ENCODE measurements around the gene ZNF407. TPM values are rescaled to one million over a fixed set of nuclear protein-coding genes. Genes with fewer than 3 reads are reported as not detected.

Gene ZNF407
- total RNA-seq, 3 donors from 2014 or later: 13.1 to 13.8 (median 13.4) TPM

DNA sequence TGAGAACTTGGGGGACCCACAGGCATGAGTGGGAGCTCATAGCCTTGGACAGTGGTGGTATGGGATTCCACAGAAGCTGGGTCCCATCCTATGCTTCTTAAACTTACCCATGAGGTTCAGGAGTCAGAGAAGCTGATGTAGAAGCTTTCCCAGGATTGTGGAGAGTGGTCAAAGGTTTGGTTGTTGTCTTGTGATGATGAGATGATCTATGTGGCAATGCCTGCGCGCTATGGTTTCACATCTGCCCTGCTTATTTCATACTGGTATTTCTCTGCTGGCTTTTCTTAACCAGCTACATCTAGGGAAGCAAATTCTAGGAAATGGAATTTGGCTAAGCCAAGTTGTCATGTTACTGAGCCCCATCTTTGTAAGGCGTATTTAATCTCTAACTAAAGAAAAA is 168.6 kb downstream of the ZNF407 start:
- Mint-ChIP-seq H3K27me3 (ENCODE audit: low read depth) (no peaks in the 10 kb centered on the region), H3K4me3 (no peak overlapping the region), H3K4me1 (ENCODE audit: low read depth) (no peaks in the 10 kb centered on the region), H3K9me3 (peaks cover 4% of the 10 kb centered on the region), H3K36me3 (ENCODE audit: insufficient read depth) (peaks cover 17% of the 10 kb centered on the region)
- no peak for ATAC-seq
- no peak for DNase-seq

DNA sequence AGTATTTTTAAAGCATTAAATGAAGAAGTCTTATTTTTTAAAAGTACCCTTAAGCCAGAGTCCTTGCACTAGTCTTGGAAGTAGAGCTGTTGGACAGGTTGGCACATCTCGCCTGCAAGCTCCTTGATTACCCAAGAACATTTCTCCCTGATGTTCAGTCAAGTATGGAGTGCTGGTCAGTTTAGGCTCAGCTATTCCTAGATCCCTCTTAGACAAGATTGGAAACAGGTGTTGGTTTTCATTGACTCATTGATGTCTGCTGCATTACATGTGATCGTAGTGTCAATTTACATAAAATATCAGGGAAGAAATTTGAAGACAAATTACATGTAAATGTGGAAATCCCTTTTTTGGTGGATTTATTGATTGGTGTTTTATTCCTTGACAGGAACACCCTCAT is 170.4 kb downstream of the ZNF407 start:
- no peaks in the 10 kb centered on the region for H3K4me1 Mint-ChIP-seq (ENCODE audit: low read depth)
- H3K36me3 Mint-ChIP-seq (ENCODE audit: insufficient read depth): peaks cover 20% of the 10 kb centered on the region

DNA sequence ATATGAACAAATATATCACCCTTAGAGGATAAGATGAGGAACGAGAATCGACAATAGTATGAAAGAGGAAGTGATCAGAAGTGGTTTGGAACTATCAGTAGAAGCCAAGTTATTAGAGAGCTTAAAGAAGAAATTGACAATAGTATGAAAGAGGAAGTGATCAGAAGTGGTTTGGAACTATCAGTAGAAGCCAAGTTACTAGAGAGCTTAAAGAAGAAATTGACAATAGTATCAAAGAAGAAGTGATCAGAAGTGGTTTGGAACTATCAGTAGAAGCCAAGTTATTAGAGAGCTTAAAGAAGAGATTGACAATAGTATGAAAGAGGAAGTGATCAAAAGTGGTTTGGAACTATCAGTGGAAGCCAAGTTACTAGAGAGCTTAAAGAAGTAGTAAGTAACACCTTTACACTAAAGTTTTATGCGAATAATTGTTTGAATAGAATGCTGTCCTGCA is 175.5 kb downstream of the ZNF407 start:
- H3K4me1 Mint-ChIP-seq (ENCODE audit: low read depth): peaks cover 3% of the 10 kb centered on the region
- H3K36me3 Mint-ChIP-seq (ENCODE audit: insufficient read depth): peaks cover 19% of the 10 kb centered on the region
- H3K9me3 Mint-ChIP-seq: no peaks in the 10 kb centered on the region
- DNase-seq (no peak), ATAC-seq (no peak)
- H3K4me3 Mint-ChIP-seq: no peak overlapping the region
- no peaks in the 10 kb centered on the region for H3K27me3 Mint-ChIP-seq (ENCODE audit: low read depth)

More for the DNA sequence above, 170.4 kb downstream of the ZNF407 start:
- DNase-seq (no peak), ATAC-seq (no peak)
- Mint-ChIP-seq H3K27me3 (ENCODE audit: low read depth) (no peaks in the 10 kb centered on the region), H3K9me3 (peaks cover 4% of the 10 kb centered on the region), H3K4me3 (no peak overlapping the region)

DNA sequence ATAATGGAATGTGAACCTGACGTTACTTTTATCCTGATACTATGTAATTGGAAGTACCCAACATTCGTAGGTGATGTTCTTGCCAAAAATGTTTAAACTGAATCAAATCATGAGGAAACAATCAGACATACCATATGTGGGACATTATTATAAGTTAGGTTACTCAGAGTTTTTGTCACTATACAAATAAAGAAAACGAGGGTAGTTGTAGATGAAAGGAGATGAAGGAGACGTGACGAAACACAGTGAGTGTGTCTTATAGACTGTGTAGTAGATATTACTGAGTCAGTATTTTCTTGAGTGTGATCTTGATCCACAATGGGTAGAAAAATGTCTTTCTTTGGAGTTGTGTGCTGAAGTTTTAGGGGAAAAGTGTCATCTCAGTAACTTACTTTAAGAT is 176.8 kb downstream of the ZNF407 start:
- no peaks in the 10 kb centered on the region for H3K9me3 Mint-ChIP-seq
- peaks cover 3% of the 10 kb centered on the region for H3K4me1 Mint-ChIP-seq (ENCODE audit: low read depth)
- no peak for DNase-seq
- no peak overlapping the region for H3K4me3 Mint-ChIP-seq
- peaks cover 16% of the 10 kb centered on the region for H3K36me3 Mint-ChIP-seq (ENCODE audit: insufficient read depth)
- no peak for ATAC-seq
- no peaks in the 10 kb centered on the region for H3K27me3 Mint-ChIP-seq (ENCODE audit: low read depth)

DNA sequence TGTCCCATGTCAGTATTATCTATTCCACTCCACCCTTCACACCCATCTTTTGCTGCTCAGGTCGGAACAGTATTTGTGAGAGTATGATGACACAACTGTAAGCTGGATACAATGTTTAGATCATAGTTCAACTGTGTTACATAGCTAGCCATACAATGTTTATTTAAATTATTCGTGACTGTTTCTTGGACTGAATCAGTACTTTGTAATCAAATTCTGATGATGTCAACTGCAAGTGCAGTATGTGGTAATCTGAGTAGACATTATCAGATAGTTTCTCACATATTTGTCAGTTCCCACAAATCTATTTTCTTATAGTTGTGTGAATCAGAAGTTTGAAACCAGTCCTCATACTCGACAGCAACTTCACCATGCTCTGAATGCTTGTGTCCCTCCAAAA is 177.6 kb downstream of the ZNF407 start:
- H3K27me3 Mint-ChIP-seq (ENCODE audit: low read depth): no peaks in the 10 kb centered on the region
- ATAC-seq (no peak), DNase-seq (no peak)
- H3K4me1 Mint-ChIP-seq (ENCODE audit: low read depth): peaks cover 3% of the 10 kb centered on the region
- peaks cover 13% of the 10 kb centered on the region for H3K36me3 Mint-ChIP-seq (ENCODE audit: insufficient read depth)
- no peaks in the 10 kb centered on the region for H3K9me3 Mint-ChIP-seq
- H3K4me3 Mint-ChIP-seq: no peak overlapping the region

DNA sequence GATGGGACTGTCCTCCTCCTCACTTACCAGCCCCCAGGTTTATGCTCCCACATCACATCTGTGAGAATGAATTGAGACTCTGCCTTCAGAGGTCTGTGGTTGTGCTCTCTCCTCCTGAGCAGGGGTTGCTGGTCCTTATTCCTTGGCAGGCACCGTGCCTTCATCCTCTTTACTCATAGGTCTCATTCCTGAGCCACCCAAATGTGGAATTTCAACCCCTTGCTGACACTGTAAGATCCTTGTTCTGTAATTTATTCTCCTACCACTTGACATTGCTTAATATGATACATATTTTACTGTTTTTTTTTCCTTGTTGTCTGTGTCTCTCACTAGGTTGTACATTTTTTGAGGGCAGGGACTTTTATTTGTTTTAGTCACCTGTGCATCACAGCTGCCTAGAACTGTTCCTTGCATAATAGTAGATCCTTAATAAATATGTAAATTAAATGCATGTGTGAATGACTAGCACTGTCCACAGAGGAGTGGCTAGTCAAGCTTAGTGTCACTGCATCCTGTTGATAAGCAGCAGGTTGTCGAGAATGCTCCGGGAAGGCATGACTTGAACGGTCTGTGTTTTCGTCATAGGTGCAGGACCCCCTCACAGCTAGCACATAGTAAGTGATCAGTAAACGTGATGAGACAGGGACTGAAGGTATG is 180.6 kb downstream of the ZNF407 start:
- Mint-ChIP-seq H3K36me3 (ENCODE audit: insufficient read depth) (peaks cover 18% of the 10 kb centered on the region), H3K4me1 (ENCODE audit: low read depth) (peaks cover 3% of the 10 kb centered on the region), H3K27me3 (ENCODE audit: low read depth) (no peaks in the 10 kb centered on the region), H3K9me3 (no peaks in the 10 kb centered on the region), H3K4me3 (no peak overlapping the region)
- DNase-seq (no peak), ATAC-seq (no peak)

DNA sequence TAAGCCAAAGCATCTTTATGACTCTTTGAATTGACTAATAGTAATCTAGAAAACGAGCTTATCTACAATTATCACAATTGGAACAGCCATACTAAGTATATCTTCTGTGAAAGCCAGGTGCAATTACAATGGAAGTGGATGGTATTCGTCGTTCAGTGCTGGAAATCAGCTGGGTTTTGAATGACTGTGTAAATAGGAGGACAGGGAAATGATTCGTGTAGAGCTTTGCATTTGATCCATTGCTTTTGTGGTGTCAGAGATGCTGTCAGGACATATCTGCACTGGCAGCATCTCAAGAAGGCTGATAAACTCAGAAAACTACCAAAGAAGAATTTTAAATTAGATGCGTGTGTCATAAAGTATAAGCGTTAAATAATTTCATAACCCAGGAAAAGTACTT is 187.1 kb downstream of the ZNF407 start:
- H3K4me1 Mint-ChIP-seq (ENCODE audit: low read depth): no peaks in the 10 kb centered on the region
- H3K27me3 Mint-ChIP-seq (ENCODE audit: low read depth): no peaks in the 10 kb centered on the region
- ATAC-seq: no peak
- H3K9me3 Mint-ChIP-seq: no peaks in the 10 kb centered on the region
- DNase-seq: no peak
- H3K36me3 Mint-ChIP-seq (ENCODE audit: insufficient read depth): peaks cover 24% of the 10 kb centered on the region
- no peak overlapping the region for H3K4me3 Mint-ChIP-seq

DNA sequence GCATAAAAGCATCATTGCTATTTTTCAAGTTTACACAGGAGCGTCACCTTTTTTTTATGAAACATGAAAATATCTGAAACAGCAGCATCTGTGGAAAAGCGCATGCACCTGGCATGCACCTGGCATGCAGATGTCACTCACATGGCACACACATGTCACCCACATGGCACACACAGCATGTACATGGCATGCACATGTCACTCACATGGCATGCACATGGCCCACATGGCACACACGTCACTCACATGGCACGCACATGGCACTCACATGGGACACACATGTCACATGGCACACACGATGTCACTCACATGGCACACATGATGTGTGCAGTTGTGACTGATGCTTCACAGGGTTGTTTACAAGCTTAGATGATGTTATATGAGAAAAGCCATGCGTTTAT is 188.0 kb downstream of the ZNF407 start:
- no peak for DNase-seq
- no peak for ATAC-seq
- Mint-ChIP-seq H3K36me3 (ENCODE audit: insufficient read depth) (peaks cover 27% of the 10 kb centered on the region), H3K4me1 (ENCODE audit: low read depth) (no peaks in the 10 kb centered on the region), H3K9me3 (no peaks in the 10 kb centered on the region), H3K27me3 (ENCODE audit: low read depth) (no peaks in the 10 kb centered on the region), H3K4me3 (no peak overlapping the region)

DNA sequence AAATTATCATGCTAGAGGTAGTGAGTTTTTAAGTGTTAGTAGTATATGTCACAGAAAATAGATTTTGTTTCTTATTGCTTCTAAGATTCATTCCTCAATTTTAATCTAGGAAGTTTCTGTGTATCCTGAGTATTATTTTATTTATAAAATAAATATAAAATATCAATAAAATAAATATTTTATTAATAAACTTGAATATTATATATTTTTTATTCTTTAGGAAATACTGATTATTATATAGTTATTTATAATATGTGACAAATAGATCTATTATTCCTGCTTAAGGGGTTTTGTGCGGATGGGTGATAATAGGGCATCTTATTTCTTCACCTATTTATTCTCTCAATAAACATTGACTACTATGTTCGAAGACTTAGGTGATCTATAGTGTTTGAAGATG is 191.0 kb downstream of the ZNF407 start:
- DNase-seq: no peak
- ATAC-seq: no peak
- Mint-ChIP-seq H3K36me3 (ENCODE audit: insufficient read depth) (peaks cover 18% of the 10 kb centered on the region), H3K4me3 (no peak overlapping the region), H3K4me1 (ENCODE audit: low read depth) (no peaks in the 10 kb centered on the region), H3K9me3 (no peaks in the 10 kb centered on the region), H3K27me3 (ENCODE audit: low read depth) (no peaks in the 10 kb centered on the region)

DNA sequence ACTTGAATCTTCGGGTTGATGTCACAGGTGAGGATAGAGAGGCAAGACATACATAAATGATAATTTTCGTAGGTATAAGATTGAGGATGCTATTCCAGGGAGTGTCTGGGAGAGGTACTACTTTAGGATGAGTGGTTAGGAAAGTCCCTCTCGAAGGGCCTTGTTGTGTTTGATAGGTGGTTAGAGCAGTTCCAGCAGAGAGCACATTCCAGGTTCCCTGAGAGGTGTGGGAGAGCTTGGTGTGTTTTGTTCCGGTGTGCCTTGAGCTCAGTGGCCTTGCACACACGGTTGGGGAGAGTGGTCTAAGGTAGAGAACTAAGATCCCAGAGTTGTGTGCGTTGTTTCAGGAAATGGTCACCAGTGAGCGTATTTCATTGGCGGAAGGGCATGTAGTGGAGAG is 191.4 kb downstream of the ZNF407 start:
- no peak for ATAC-seq

DNA sequence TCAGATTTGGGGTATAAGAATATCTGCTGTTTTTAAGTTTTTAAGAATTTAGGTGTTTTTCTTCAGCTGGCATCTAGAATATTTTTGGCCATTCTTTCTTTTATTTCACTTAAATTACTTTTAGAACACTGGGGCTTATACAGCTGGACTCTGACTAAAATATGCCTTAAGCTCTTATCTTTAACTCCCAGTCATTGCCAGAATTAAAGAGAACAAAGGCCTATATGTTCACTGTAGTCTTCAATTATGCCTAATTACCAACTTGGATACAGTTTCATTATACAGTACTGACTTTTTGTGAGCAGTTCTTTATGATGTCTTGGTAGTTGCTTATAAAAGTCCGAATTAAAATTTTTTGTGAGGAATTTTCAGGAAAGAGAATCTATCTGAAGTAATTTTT is 192.8 kb downstream of the ZNF407 start:
- H3K27me3 Mint-ChIP-seq (ENCODE audit: low read depth): no peaks in the 10 kb centered on the region
- DNase-seq (no peak), ATAC-seq (no peak)
- no peaks in the 10 kb centered on the region for H3K9me3 Mint-ChIP-seq
- no peaks in the 10 kb centered on the region for H3K4me1 Mint-ChIP-seq (ENCODE audit: low read depth)
- no peak overlapping the region for H3K4me3 Mint-ChIP-seq
- H3K36me3 Mint-ChIP-seq (ENCODE audit: insufficient read depth): peaks cover 13% of the 10 kb centered on the region

More for the DNA sequence above, 191.4 kb downstream of the ZNF407 start:
- H3K36me3 Mint-ChIP-seq (ENCODE audit: insufficient read depth): peaks cover 18% of the 10 kb centered on the region
- H3K27me3 Mint-ChIP-seq (ENCODE audit: low read depth): no peaks in the 10 kb centered on the region
- DNase-seq: no peak
- no peak overlapping the region for H3K4me3 Mint-ChIP-seq
- no peaks in the 10 kb centered on the region for H3K9me3 Mint-ChIP-seq
- H3K4me1 Mint-ChIP-seq (ENCODE audit: low read depth): no peaks in the 10 kb centered on the region

DNA sequence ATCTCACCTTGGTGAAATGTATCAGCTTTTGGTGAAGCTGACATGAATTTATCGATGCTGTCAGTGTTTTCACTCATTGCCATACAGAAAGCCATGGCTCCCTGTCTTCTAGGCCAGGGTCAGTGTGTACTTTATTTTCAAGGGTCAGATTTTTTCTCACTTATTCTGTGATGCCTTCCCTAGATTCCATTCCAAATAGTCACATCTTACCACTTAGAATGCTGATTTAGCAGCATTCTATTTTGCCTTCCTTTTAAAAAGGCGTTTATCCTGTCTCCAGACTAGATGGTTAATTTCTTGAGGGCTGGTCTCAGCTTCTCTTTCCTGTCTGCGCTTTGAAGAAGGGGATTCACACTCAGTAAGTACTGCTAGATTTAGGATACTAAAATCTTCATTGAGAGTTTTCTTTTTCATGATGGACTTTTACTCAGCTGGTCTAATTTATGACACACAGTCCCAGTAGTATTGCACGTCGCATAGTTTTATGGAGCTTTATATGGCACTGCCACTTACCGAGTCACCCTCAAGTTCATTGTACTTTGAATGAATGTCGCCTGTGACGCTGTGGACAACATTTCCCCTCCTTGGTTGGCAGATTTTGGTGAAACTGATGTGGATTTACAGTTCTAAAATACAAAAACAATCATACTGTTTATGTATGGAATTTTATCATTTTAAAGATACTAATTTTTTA is 194.0 kb downstream of the ZNF407 start:
- H3K27me3 Mint-ChIP-seq (ENCODE audit: low read depth): no peaks in the 10 kb centered on the region

DNA sequence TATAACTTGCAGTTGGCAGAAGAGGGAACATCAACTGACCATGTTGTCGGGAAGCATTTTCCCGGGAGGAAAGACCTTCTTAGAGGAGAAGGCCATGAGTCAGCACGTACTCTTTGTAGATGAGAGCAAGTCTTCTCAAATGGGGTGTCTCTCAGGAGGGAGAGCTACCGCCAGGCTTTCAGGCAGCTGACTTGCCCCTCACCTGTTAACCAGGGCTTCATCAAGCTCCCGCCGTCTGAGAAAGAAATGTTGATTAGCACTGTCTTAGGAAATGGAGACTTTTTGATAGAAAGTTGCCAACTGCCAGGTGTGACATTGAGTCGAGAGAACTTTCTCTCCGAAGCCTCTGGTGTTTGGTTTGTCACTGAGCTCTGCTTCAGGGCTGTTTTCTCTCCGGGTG is 196.1 kb downstream of the ZNF407 start:
- ATAC-seq (no peak), DNase-seq (no peak)
- Mint-ChIP-seq H3K9me3 (no peaks in the 10 kb centered on the region), H3K4me3 (no peak overlapping the region), H3K36me3 (ENCODE audit: insufficient read depth) (peaks cover 7% of the 10 kb centered on the region), H3K27me3 (ENCODE audit: low read depth) (no peaks in the 10 kb centered on the region), H3K4me1 (ENCODE audit: low read depth) (peaks cover 8% of the 10 kb centered on the region)

More for the DNA sequence above, 194.0 kb downstream of the ZNF407 start:
- H3K36me3 Mint-ChIP-seq (ENCODE audit: insufficient read depth): peaks cover 13% of the 10 kb centered on the region
- no peaks in the 10 kb centered on the region for H3K9me3 Mint-ChIP-seq
- H3K4me3 Mint-ChIP-seq: no peak overlapping the region
- no peak for DNase-seq
- H3K4me1 Mint-ChIP-seq (ENCODE audit: low read depth): no peaks in the 10 kb centered on the region
- no peak for ATAC-seq

DNA sequence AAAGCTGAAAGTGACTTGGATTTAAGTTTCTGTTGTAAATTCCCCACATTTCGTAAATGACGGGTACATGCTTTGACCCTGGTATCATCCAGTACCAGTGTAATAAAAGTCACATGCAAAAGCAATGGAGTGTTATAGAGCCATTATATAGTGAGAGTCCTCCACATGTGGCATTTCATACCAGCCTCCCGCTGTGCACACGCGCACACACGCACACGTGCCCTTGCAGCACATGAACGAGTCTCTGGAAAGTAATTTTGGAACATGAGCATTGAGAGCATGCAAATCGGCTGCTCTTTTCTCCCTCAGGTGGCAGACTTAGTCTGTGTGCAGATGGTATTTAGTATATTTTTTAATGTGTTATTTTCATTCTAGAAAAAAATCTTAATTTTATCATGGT is 198.1 kb downstream of the ZNF407 start:
- Mint-ChIP-seq H3K27me3 (ENCODE audit: low read depth) (no peaks in the 10 kb centered on the region), H3K4me3 (no peak overlapping the region), H3K36me3 (ENCODE audit: insufficient read depth) (no peaks in the 10 kb centered on the region), H3K9me3 (no peaks in the 10 kb centered on the region), H3K4me1 (ENCODE audit: low read depth) (peaks cover 8% of the 10 kb centered on the region)
- ATAC-seq (no peak), DNase-seq (no peak)

DNA sequence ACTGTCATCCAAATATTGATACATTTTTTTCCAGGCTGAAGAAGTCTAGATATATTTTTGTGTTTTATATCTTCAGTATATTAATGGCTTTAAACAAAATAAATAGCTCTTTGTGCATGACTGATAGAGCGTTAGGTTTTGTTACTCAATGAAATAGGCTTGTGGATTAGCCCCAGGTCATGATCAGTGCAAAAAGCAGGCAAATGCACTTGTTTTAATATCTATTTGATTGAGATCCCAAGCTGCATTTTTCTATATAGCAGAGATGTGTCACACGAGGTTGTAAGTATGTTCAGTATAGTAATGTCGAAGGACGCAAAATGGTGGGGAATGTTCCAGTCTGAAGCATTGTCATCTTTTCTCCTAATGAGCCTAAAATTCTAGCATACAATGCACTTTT is 198.5 kb downstream of the ZNF407 start:
- DNase-seq: no peak
- no peaks in the 10 kb centered on the region for H3K36me3 Mint-ChIP-seq (ENCODE audit: insufficient read depth)
- no peak for ATAC-seq
- H3K4me3 Mint-ChIP-seq: no peak overlapping the region
- H3K27me3 Mint-ChIP-seq (ENCODE audit: low read depth): no peaks in the 10 kb centered on the region
- peaks cover 8% of the 10 kb centered on the region for H3K4me1 Mint-ChIP-seq (ENCODE audit: low read depth)
- no peaks in the 10 kb centered on the region for H3K9me3 Mint-ChIP-seq
